Effector CD8-positive, alpha-beta T cell (primary cell): Measurements from ENCODE around the gene PTMS.

Experiments used
- DNase-seq: peaks from one replicate; lab custom pipeline; 2025; lab: John Stamatoyannopoulos, UW

Gene PTMS

GRCh38 chr12:6788972-6789924 lies 23.1 kb downstream of the PTMS start, which contains the start of gene CD4:
CD4 (plus strand) TSS chr12:6789528; CDS start chr12:6800139, 10,611 bp downstream.
- DNase-seq = no peak

GRCh38 chr12:6790496-6791150 lies 24.5 kb downstream of the PTMS start:
- DNase-seq = no peak

DNA sequence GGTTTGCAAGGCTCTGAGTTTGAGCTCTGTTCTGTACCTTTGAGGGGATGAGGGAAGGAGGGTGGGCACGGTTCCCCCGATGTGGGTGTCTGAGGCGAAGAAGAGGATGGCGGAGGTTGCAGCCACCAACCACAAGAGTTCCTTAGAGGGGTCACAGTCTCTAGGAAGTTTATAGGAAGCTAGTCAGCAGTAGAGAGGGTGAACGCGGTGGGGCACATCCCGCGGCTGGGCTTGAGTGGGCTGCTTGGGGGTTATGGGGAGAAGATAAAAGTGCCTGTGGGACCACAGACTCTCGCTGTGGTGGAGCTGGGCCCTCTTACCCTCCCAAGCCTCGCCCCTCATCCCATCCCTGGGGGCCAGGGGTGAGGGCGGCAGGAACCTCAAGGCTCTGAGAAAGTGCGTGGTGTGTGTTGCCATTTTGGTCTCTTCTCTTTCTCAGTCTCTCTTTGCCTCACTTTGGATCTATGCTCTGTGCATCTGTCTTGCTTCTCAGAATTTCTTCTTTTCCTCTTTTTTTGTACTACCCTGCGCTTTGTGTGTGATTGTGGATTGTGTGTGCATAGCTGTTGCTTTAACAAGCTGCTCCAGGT lies 25.9 kb downstream of the PTMS start:
- DNase-seq = no peak

DNA sequence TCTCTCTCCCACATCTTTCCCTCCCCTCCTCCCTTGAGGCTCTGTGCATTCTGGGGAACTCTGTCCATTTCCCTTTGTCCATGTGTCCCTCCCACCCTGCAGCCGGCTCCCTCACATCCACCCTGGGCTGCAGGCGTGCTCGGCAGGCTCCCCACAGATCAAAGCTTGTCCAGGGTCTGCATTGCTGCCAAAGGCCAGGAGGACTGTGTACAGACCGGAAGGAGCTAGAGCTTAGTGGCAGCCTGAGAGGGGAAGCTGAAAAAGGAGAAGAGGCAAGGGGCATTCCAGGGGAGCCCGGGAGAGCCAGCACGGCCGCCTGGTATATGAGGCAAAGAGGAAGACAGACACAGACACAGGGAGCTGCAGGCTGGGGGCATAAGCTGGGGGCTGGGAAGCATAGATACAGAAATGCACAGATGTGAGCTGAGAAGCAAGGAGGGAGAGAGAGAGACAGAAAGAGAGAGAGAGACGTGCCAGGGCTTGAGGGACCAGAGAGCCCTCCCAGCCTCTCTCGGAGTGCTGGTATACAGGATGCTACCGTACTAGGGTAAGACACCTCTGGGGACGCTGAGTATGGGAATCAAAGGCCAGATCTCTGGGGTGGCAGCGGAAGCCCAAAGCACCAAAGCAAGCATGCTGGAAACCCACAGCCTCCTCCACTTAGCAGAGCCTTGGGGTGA lies 26.5 kb downstream of the PTMS start:
- DNase-seq = no peak

DNA sequence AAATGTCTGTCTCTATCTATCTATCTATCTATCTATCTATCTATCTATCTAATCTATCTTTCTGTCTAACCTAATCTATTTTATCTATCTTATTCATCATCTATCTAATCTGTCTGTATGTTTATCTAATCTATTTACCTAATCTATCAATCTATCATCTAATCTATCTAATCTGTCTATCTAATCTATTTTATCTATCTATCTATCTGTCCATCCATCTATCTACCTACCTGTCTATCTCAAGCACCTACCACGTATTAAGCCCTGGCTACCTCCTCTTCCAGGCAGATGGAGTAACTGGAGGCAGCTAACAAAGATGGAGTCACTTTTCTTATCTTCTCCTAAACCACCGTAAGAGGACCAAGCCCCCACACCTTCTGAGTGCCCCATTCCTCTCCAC lies 28.9 kb downstream of the PTMS start:
- DNase-seq = no peak

- no peak for DNase-seq
Observed at GRCh38 chr12:6796576-6796975, 30.4 kb downstream of the PTMS start.

GRCh38 chr12:6799147-6799546 lies 33.0 kb downstream of the PTMS start:
- no peak for DNase-seq

DNA sequence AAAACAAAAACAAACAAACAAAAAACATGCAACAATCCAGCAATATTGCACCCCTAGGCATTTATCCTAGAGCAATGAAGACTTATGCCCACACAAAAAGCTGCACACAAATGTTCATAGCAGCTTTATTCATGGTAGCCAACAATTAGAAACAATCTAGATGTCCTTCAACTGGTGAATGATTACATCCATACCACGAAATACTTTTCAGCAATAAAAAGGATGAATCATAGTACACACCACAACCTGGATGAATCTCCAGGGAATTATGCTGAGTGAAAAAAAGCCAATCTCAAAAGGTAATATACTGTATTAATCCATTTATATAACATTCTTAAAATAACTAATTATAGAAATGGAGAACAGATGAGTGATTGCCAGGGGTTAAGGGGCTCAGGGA lies 41.0 kb downstream of the PTMS start:
- DNase-seq = no peak

GRCh38 chr12:6809056-6809455 lies 42.9 kb downstream of the PTMS start:
- no peak for DNase-seq

GRCh38 chr12:6810758-6811157 lies 44.6 kb downstream of the PTMS start:
- DNase-seq = no peak

GRCh38 chr12:6813363-6813762 lies 47.2 kb downstream of the PTMS start:
- no peak for DNase-seq

DNA sequence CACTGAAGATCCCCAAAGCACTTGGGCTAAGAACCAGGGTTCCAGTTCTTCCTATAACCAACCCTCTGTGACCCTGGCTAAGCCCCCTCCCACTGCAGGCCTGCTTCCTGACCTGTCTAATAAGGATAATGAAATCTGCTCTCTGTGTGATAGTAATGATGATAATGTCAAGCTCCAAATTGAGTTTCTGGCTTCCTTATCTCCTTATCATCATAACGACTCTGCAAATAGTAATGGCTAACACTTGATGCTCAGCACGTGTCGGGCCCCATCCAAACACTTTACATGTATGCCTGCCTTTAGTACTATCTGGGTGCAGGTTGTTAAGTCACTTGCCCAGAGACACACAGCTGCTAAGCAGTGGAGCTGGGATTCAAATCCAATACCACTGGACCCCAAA lies 50.4 kb downstream of the PTMS start:
- no peak for DNase-seq

GRCh38 chr12:6817098-6817497 lies 50.9 kb downstream of the PTMS start:
- DNase-seq = no peak

- no peak for DNase-seq
Observed at GRCh38 chr12:6817662-6818157, 51.5 kb downstream of the PTMS start.

DNA sequence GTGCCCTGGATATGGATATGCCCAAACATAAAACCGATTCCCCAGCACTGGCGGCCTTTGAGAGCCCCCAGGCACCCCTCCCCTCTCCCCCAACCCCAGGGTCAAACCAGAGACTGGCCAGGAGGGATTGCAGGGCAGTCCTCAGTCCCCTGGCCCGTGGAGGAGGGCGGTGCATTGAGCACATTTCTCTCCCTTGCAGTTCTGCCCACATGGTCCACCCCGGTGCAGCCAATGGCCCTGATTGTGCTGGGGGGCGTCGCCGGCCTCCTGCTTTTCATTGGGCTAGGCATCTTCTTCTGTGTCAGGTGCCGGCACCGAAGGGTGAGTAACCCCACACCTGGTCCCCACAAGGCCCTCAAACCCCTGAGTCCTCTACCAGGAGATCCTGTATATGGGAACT lies 52.1 kb downstream of the PTMS start:
- DNase-seq = no peak

- no peak for DNase-seq
Observed at GRCh38 chr12:6818645-6819044, 52.5 kb downstream of the PTMS start.

DNA sequence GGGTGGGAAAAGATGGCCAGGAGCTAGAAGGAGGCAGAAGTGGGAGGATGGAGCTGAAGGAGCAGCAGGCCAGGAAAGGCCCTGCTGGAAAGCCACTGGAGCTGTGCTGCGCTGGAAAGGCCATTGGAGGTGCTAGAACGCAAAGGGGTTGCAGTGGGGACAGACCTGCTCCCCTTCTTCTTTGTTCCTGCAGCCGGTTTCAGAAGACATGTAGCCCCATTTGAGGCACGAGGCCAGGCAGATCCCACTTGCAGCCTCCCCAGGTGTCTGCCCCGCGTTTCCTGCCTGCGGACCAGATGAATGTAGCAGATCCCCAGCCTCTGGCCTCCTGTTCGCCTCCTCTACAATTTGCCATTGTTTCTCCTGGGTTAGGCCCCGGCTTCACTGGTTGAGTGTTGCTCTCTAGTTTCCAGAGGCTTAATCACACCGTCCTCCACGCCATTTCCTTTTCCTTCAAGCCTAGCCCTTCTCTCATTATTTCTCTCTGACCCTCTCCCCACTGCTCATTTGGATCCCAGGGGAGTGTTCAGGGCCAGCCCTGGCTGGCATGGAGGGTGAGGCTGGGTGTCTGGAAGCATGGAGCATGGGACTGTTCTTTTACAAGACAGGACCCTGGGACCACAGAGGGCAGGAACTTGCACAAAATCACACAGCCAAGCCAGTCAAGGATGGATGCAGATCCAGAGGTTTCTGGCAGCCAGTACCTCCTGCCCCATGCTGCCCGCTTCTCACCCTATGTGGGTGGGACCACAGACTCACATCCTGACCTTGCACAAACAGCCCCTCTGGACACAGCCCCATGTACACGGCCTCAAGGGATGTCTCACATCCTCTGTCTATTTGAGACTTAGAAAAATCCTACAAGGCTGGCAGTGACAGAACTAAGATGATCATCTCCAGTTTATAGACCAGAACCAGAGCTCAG lies 53.2 kb downstream of the PTMS start:
- DNase-seq = no peak

GRCh38 chr12:6820166-6820565 lies 54.0 kb downstream of the PTMS start:
- DNase-seq = no peak
